IMR-90 (cell line): Measurements from ENCODE around the gene SRP19. TPM values are rescaled to one million over a fixed set of nuclear protein-coding genes. Genes with fewer than 3 reads are reported as not detected.

Experiments
- ATAC-seq: fragments of 200-7000 bp; cut with Tn5 transposase; 2 replicates; pipeline ENCODE4 v1.9.1; 2020; ENCODE audit warnings: low read depth, mild to moderate bottlenecking, moderate library complexity
- BruUV-seq: library from RNA; stranded (reverse); fragments of 400-500 nt; replicated peaks from 2 replicates; lab custom pipeline; 2021; lab: Mats Ljungman, UMichigan
- CTCF ChIA-PET: fragments of 300-600 bp; formaldehyde crosslinking; extraction: SDS; loops from one replicate; lab custom pipeline; 2021; ENCODE audit warnings: antibody characterized with exemption; lab: Yijun Ruan, JAX
- POLR2A ChIA-PET: fragments of 300-600 bp; sonication (Branson Sonifier 250); formaldehyde crosslinking; loops from one replicate; lab custom pipeline; 2022; ENCODE audit warnings: antibody characterized with exemption; ENCODE audit not compliant: unreplicated experiment; lab: Charles Lee
- DNase-seq: peaks from one replicate; pipeline ENCODE4 v3.0.0; 2013
- H2AFZ ChIP-seq: replicated peaks from 2 replicates; pipeline ENCODE3; 2013; ENCODE audit warnings: low read length, mild to moderate bottlenecking; ENCODE audit not compliant: poor library complexity
- H2AK5ac ChIP-seq: 2 replicates; pipeline ENCODE4 v1.6.1; 2013; ENCODE audit warnings: low read depth, low read length, inconsistent platforms
- H2AK9ac ChIP-seq: replicated peaks from 2 replicates; pipeline ENCODE3; 2013; ENCODE audit warnings: mild to moderate bottlenecking, low read depth, low read length, moderate library complexity; ENCODE audit not compliant: poor library complexity
- H2BK120ac ChIP-seq: 2 replicates; pipeline ENCODE4 v1.6.1; 2013; ENCODE audit warnings: low read depth, low read length, inconsistent platforms
- H2BK15ac ChIP-seq: 3 replicates; pipeline ENCODE4 v1.6.1; 2013; ENCODE audit warnings: low read depth, low read length, inconsistent platforms
- H2BK20ac ChIP-seq: 2 replicates; pipeline ENCODE4 v1.6.1; 2013; ENCODE audit warnings: low read depth, mild to moderate bottlenecking, inconsistent platforms, low read length, moderate library complexity
- H2BK5ac ChIP-seq: 2 replicates; pipeline ENCODE4 v1.6.1; 2013; ENCODE audit warnings: mild to moderate bottlenecking, low read depth, low read length, inconsistent platforms; ENCODE audit not compliant: poor library complexity, severe bottlenecking
- H3K14ac ChIP-seq: replicated peaks from 2 replicates; pipeline ENCODE4 v1.6.1; 2013; ENCODE audit warnings: low read depth, low read length, inconsistent platforms
- H3K18ac ChIP-seq: 2 replicates; pipeline ENCODE4 v1.6.1; 2013; ENCODE audit warnings: low read depth, low read length, control low read depth
- H3K23ac ChIP-seq: 2 replicates; pipeline ENCODE4 v1.6.1; 2013; ENCODE audit warnings: low read depth, low read length, inconsistent platforms
- H3K27ac ChIP-seq: 2 replicates; pipeline ENCODE4 v1.5.1; 2013; ENCODE audit warnings: mild to moderate bottlenecking, control low read depth, low read length; ENCODE audit not compliant: insufficient read depth
- H3K27me3 ChIP-seq: 2 replicates; pipeline ENCODE4 v1.6.1; 2013; ENCODE audit warnings: low read length; ENCODE audit not compliant: control insufficient read depth, insufficient read depth
- H3K36me3 ChIP-seq: 2 replicates; pipeline ENCODE4 v1.6.1; 2013; ENCODE audit warnings: low read length, mixed read lengths; ENCODE audit not compliant: control insufficient read depth, insufficient read depth
- H3K4ac ChIP-seq: 2 replicates; pipeline ENCODE4 v1.6.1; 2013; ENCODE audit warnings: low read depth, low read length, inconsistent platforms
- H3K4me1 ChIP-seq: 2 replicates; pipeline ENCODE4 v1.6.1; 2013; ENCODE audit warnings: low read length, mixed read lengths; ENCODE audit not compliant: control insufficient read depth, insufficient read depth
- H3K4me2 ChIP-seq: 2 replicates; pipeline ENCODE4 v1.6.1; 2013; ENCODE audit warnings: low read depth, mild to moderate bottlenecking, control low read depth, low read length, moderate library complexity
- H3K4me3 ChIP-seq: 2 replicates; pipeline ENCODE4 v1.5.1; 2013; ENCODE audit warnings: low read depth, mild to moderate bottlenecking, control low read depth, low read length, moderate library complexity; ENCODE audit not compliant: insufficient read depth
- H3K56ac ChIP-seq: 2 replicates; pipeline ENCODE4 v1.6.1; 2013; ENCODE audit warnings: low read length, inconsistent platforms; ENCODE audit not compliant: insufficient read depth; ENCODE audit errors: extremely low read depth
- H3K79me1 ChIP-seq, 2 experiments: 2 replicates each; pipeline ENCODE4 v1.6.1; 2013; ENCODE audit warnings: low read length in 2 of 2, inconsistent platforms in 1 of 2, low read depth in 1 of 2
- H3K9ac ChIP-seq: 2 replicates; pipeline ENCODE4 v1.6.1; 2013; ENCODE audit warnings: low read depth, low read length, control low read depth
- H3K9me1 ChIP-seq: 2 replicates; pipeline ENCODE4 v1.6.1; 2013; ENCODE audit warnings: low read length, inconsistent platforms; ENCODE audit not compliant: insufficient read depth
- H3K9me3 ChIP-seq: 2 replicates; pipeline ENCODE4 v1.6.1; 2013; ENCODE audit warnings: low read length; ENCODE audit not compliant: control insufficient read depth, insufficient read depth
- H4K20me1 ChIP-seq: 2 replicates; pipeline ENCODE4 v1.6.1; 2013; ENCODE audit warnings: low read length, inconsistent platforms; ENCODE audit not compliant: insufficient read depth
- H4K5ac ChIP-seq: 2 replicates; pipeline ENCODE4 v1.6.1; 2013; ENCODE audit warnings: mild to moderate bottlenecking, low read depth, low read length, control low read depth
- H4K8ac ChIP-seq, 2 experiments: 2 replicates each; pipeline ENCODE4 v1.6.1; 2013; ENCODE audit warnings: low read depth in 2 of 2, low read length in 2 of 2, control low read depth in 1 of 2, inconsistent platforms in 1 of 2
- H4K91ac ChIP-seq: 2 replicates; pipeline ENCODE4 v1.6.1; 2013; ENCODE audit warnings: low read depth, low read length, inconsistent platforms; ENCODE audit not compliant: insufficient read depth
- POLR2A ChIP-seq: IDR thresholded peaks from 2 replicates; pipeline ENCODE4 v1.6.1; 2012; ENCODE audit warnings: mild to moderate bottlenecking, low read depth, low read length
- WGBS, 2 experiments: methylation state at CpG; one replicate each; pipeline versions ENCODE4 v1.1.5 to v1.1.7; 2013; ENCODE audit warnings: missing lambda C conversion rate in 2 of 2; ENCODE audit not compliant: insufficient read length in 1 of 2; ENCODE audit errors: extremely low coverage in 2 of 2; 5-methylcytosine and 5-hydroxymethylcytosine counted together
- dilution Hi-C: fragments of 300-500 bp; cut with HindIII; formaldehyde crosslinking; loops from one replicate; pipeline ENCODE4 v1.14.3; 2018; ENCODE audit warnings: low sequenced_read_pairs; ENCODE audit not compliant: unreplicated experiment
- in situ Hi-C: fragments of 300-500 bp; cut with MboI; formaldehyde crosslinking; loops from 3 replicates; pipeline ENCODE4 v1.14.3; 2019; ENCODE audit warnings: low sequenced_read_pairs, inconsistent platforms, mixed read lengths
- intact Hi-C: fragments of 100-400 bp; cut with micrococcal nuclease; formaldehyde crosslinking; loops from 2 replicates; pipeline ENCODE4 v1.10.0; 2022
- polyA plus RNA-seq, 3 experiments: library from polyadenylated mRNA; depleted of rRNA; stranded (reverse); fragments of >200 nt; gene quantifications; 2 replicates each; pipeline ENCODE4 v1.2.3, GENCODE V29; 2012; ENCODE audit warnings: low replicate concordance in 1 of 3
- total RNA-seq: library from RNA; depleted of rRNA; stranded (reverse); fragments of >200 nt; gene quantifications from 2 replicates; pipeline ENCODE4 v1.2.3, GENCODE V29; 2012

The SRP19 gene
- total and polyA plus RNA-seq, 2 of the 4 experiments (the other 2 are of a cell fraction), result 10.0 to 61.5 TPM

DNA sequence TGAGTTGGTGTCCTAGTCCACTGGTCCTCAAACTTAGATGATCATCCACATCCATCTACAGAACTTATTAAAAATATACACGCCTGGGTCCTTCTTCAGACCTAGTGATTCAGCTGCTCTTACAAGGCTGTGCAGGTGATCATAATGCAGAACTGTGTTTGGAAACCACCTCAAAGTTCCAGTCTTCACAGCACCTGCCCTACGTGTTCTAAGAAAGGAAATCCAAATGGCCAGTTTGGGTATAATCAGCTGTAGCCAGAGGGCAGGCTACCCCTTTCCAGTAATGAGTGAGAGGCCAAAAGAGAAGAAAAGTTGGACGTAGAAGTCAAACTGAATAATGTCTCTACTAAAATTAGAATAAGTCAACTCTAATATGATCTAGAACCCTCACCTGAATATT, 45.5 kb downstream of the SRP19 start:
- in situ Hi-C loops (no loop called here), dilution Hi-C loops (no loop called here), intact Hi-C loops (no loop called here)
- no peak overlapping the region for H2AFZ ChIP-seq
- H3K4ac ChIP-seq, result no peak overlapping the region
- H2AK9ac ChIP-seq, result no peak overlapping the region
- H3K27me3 ChIP-seq, result no peaks in the 10 kb centered on the region
- no peak overlapping the region for H2BK15ac ChIP-seq
- no peaks in the 10 kb centered on the region for H3K4me1 ChIP-seq
- ChIA-PET CTCF (no interaction called here), POLR2A (no interaction called here)
- H3K18ac ChIP-seq, result no peak overlapping the region
- ATAC-seq, result no peak
- no peak overlapping the region for H2BK5ac ChIP-seq
- no peak overlapping the region for H3K56ac ChIP-seq
- no peak overlapping the region for H3K9ac ChIP-seq
- BruUV-seq, result no TSS peak
- peaks cover 7% of the 10 kb centered on the region; the same call in 1 of the 2 replicates for H3K9me1 ChIP-seq
- peaks cover 14% of the 10 kb centered on the region for H4K20me1 ChIP-seq
- H3K27ac ChIP-seq, result no peak overlapping the region
- no peak overlapping the region for H3K23ac ChIP-seq
- WGBS, 2 experiments, result no CpG with 5 or more reads among the region's 3 CpGs
- H3K79me1 ChIP-seq, result peaks cover 47 to 51% of the 10 kb centered on the region in 2 experiments
- no peak overlapping the region for H2BK120ac ChIP-seq
- H4K91ac ChIP-seq, result no peak overlapping the region
- no peak overlapping the region for H2AK5ac ChIP-seq
- no peak overlapping the region for H3K4me2 ChIP-seq
- H3K14ac ChIP-seq, result no peak overlapping the region
- H2BK20ac ChIP-seq, result no peak overlapping the region
- TF ChIP-seq POLR2A, result no peak
- H4K5ac ChIP-seq, result no peak overlapping the region
- no peak for DNase-seq
- H4K8ac ChIP-seq, result no peak overlapping the region
- H3K4me3 ChIP-seq, result no peak overlapping the region
- H3K36me3 ChIP-seq, result peaks cover 20% of the 10 kb centered on the region
- no peaks in the 10 kb centered on the region for H3K9me3 ChIP-seq
